Endothelial cell of umbilical vein (primary cell): ENCODE results near the gene CAMTA1. TPM values are rescaled to one million over a fixed set of nuclear protein-coding genes. Genes with fewer than 3 reads are reported as not detected.

ENCODE experiments used
- BruUV-seq: library from RNA; stranded (reverse); fragments of 400-500 nt; replicated peaks from 2 replicates; lab custom pipeline; 2021; lab: Mats Ljungman, UMichigan
- CTCF ChIA-PET: fragments of 300-600, 350-600 bp; sonication (Branson Sonifier 250); formaldehyde crosslinking; loops from one replicate; lab custom pipeline; 2021; ENCODE audit warnings: antibody characterized with exemption, inconsistent platforms; lab: Charles Lee
- POLR2A ChIA-PET: fragments of 300-600, 350-600 bp; sonication (Branson Sonifier 250); formaldehyde crosslinking; loops from one replicate; lab custom pipeline; 2021; ENCODE audit warnings: antibody characterized with exemption, inconsistent platforms; lab: Charles Lee
- DNase-seq: peaks from one replicate; pipeline ENCODE4 v3.0.0-alpha.2; 2011; ENCODE audit warnings: low read depth, low spot score
- FAIRE-seq: peaks from 2 replicates; lab custom pipeline; 2011; peaks lifted over from hg19 to GRCh38; lab: Jason Lieb, UNC
- H2AFZ ChIP-seq: 2 replicates; pipeline ENCODE4 v1.6.0; 2012; ENCODE audit warnings: low read depth, low read length, control low read depth, inconsistent platforms
- H3K27ac ChIP-seq: 2 replicates; pipeline ENCODE4 v1.5.1; 2011; ENCODE audit warnings: low read depth, mild to moderate bottlenecking, control low read depth, low read length, moderate library complexity; ENCODE audit not compliant: insufficient read depth
- H3K27me3 ChIP-seq, 2 experiments: 2 replicates each; pipeline versions ENCODE4 v1.6.0 to v1.6.1; 2011; ENCODE audit warnings: low read length in 2 of 2, mixed read lengths in 1 of 2; ENCODE audit not compliant: control insufficient read depth in 2 of 2, insufficient read depth in 2 of 2
- H3K36me3 ChIP-seq, 2 experiments: 2 replicates in 1 of 2; 3 replicates in 1 of 2; pipeline ENCODE4 v1.5.1; 2011; ENCODE audit warnings: low read length in 2 of 2, mild to moderate bottlenecking in 1 of 2, moderate library complexity in 1 of 2; ENCODE audit not compliant: control insufficient read depth in 2 of 2, insufficient read depth in 2 of 2; ENCODE audit errors: extremely low read depth in 1 of 2
- H3K4me1 ChIP-seq: 3 replicates; pipeline ENCODE4 v1.5.1; 2011; ENCODE audit warnings: mild to moderate bottlenecking, low read length; ENCODE audit not compliant: control insufficient read depth, insufficient read depth; ENCODE audit errors: extremely low read depth
- H3K4me2 ChIP-seq: 2 replicates; pipeline ENCODE4 v1.6.1; 2011; ENCODE audit warnings: low read length, control low read depth, mixed read lengths; ENCODE audit not compliant: insufficient read depth
- H3K4me3 ChIP-seq, 3 experiments: fragments of 200-600 bp in 1 of 3; sonication (generic), shearing (Covaris generic) in 1 of 3; replicated peaks in 1 of 3; 2 replicates each; pipeline ENCODE4 v1.5.1; 2011 to 2016; ENCODE audit warnings: control low read depth in 3 of 3, low read length in 3 of 3, mild to moderate bottlenecking in 2 of 3, inconsistent platforms in 1 of 3, low read depth in 1 of 3, moderate library complexity in 1 of 3; ENCODE audit not compliant: insufficient read depth in 1 of 3
- H3K79me2 ChIP-seq: 2 replicates; pipeline ENCODE4 v1.6.0; 2012; ENCODE audit warnings: low read length, inconsistent platforms; ENCODE audit not compliant: control insufficient read depth, insufficient read depth
- H3K9ac ChIP-seq: replicated peaks from 2 replicates; pipeline ENCODE3; 2011; ENCODE audit warnings: low read length, control low read depth; ENCODE audit not compliant: insufficient read depth; ENCODE audit errors: extremely low read depth
- H3K9me1 ChIP-seq: replicated peaks from 3 replicates; pipeline ENCODE4 v1.6.0; 2011; ENCODE audit warnings: mild to moderate bottlenecking, low read length; ENCODE audit not compliant: control insufficient read depth, insufficient read depth; ENCODE audit errors: extremely low read depth
- H3K9me3 ChIP-seq: replicated peaks from 2 replicates; pipeline ENCODE4 v1.5.1; 2012; ENCODE audit warnings: low read length, inconsistent platforms; ENCODE audit not compliant: control insufficient read depth, insufficient read depth
- H4K20me1 ChIP-seq: replicated peaks from 2 replicates; pipeline ENCODE3; 2011; ENCODE audit warnings: mild to moderate bottlenecking, low read length; ENCODE audit not compliant: control insufficient read depth, insufficient read depth; ENCODE audit errors: extremely low read depth
- CTCF ChIP-seq, 2 donors: IDR thresholded peaks; 1 replicate in 1 of 2; 2 replicates in 1 of 2; pipeline ENCODE4 v1.5.1; 2011; ENCODE audit warnings: low read length in 2 of 2, mild to moderate bottlenecking in 2 of 2, moderate library complexity in 2 of 2, control low read depth in 1 of 2, inconsistent platforms in 1 of 2, low read depth in 1 of 2; ENCODE audit not compliant: insufficient read depth in 1 of 2; ENCODE audit errors: extremely low read depth in 1 of 2
- EZH2 ChIP-seq: IDR thresholded peaks from 2 replicates; pipeline ENCODE4 v1.6.1; 2012; ENCODE audit warnings: borderline replicate concordance, low read depth, mild to moderate bottlenecking, moderate library complexity, low read length, inconsistent platforms; ENCODE audit not compliant: severe bottlenecking
- FOS ChIP-seq: IDR thresholded peaks from 2 replicates; pipeline ENCODE4 v1.6.1; 2011; ENCODE audit warnings: mild to moderate bottlenecking, low read length, moderate library complexity, borderline replicate concordance; ENCODE audit not compliant: insufficient read depth
- GATA2 ChIP-seq: IDR thresholded peaks from 2 replicates; pipeline ENCODE4 v1.7.0; 2011; ENCODE audit warnings: low read depth, mild to moderate bottlenecking, moderate library complexity, mixed read lengths, low read length; ENCODE audit not compliant: insufficient read length, insufficient read depth
- JUN ChIP-seq: IDR thresholded peaks from 2 replicates; pipeline ENCODE4 v1.6.1; 2011; ENCODE audit warnings: borderline replicate concordance, low read depth; ENCODE audit not compliant: insufficient read length, insufficient read depth
- MAX ChIP-seq: IDR thresholded peaks from 2 replicates; pipeline ENCODE4 v1.6.1; 2011; ENCODE audit not compliant: insufficient read depth, insufficient read length
- MYC ChIP-seq: IDR thresholded peaks from one replicate; pipeline ENCODE4 v1.6.1; 2011; ENCODE audit warnings: mild to moderate bottlenecking, low read depth, low read length
- POLR2A ChIP-seq: IDR thresholded peaks from 2 replicates; pipeline ENCODE4 v1.6.1; 2012; ENCODE audit warnings: low read depth, mild to moderate bottlenecking, control low read depth, low read length
- POLR2AphosphoS5 ChIP-seq: IDR thresholded peaks from 2 replicates; pipeline ENCODE4 v1.6.1; 2012; ENCODE audit warnings: low read depth, mild to moderate bottlenecking, control low read depth, low read length, moderate library complexity; ENCODE audit not compliant: insufficient read depth
- dilution Hi-C: fragments of 300-500 bp; cut with MboI; formaldehyde crosslinking; loops from one replicate; pipeline ENCODE4 v1.15.0; 2019; ENCODE audit warnings: low sequenced_read_pairs; ENCODE audit not compliant: extremely low pct_ligation_motif_present
- intact Hi-C: fragments of 100-400 bp; cut with micrococcal nuclease; formaldehyde crosslinking; loops from one replicate; pipeline ENCODE4 v1.10.0; 2022
- polyA plus RNA-seq, 4 experiments: library from polyadenylated mRNA; depleted of rRNA in 3 of 4; stranded (reverse) in 3 of 4; unstranded in 1 of 4; fragments of >200 nt; gene quantifications; 2 replicates each; pipeline versions ENCODE4 v1.2.1 to v1.2.3, GENCODE V29; 2011 to 2012; ENCODE audit warnings: missing spikeins in 1 of 4
- total RNA-seq: library from RNA; stranded (reverse); gene quantifications from 2 replicates; pipeline ENCODE4 v1.2.3, GENCODE V29; 2021

Gene CAMTA1
- total and polyA plus RNA-seq, 2 donors (not counting 3 experiments of a cell fraction or from before 2014, with no cell fraction given) = 50.8 to 92.7 TPM

DNA sequence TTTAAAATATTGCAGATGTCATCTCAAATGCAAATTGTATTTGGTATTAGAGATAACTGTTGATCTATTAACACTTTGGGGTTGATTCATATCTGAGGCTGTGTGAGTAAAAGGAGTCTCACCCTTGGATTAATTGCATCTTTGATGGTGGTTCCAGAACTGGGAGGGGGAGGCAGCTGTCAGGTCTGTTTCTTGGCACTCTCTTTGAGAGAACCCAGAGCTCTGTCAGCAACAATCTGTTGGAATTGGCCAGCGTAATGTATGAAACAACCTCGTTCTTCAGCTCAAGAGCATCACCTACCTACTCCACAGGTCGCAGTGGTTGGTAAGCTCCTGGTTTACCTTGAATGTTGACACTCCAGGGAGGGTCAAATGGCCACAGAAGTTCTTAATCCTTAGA lies 424.1 kb downstream of the CAMTA1 start:
- H3K9me3 ChIP-seq = no peaks in the 10 kb centered on the region
- no peaks in the 10 kb centered on the region for H3K9me1 ChIP-seq
- H3K27me3 ChIP-seq = no peaks in the 10 kb centered on the region
- H3K4me1 ChIP-seq = no peaks in the 10 kb centered on the region
- no peak overlapping the region for H3K4me2 ChIP-seq
- H3K27ac ChIP-seq = no peak overlapping the region
- no peaks in the 10 kb centered on the region for H3K36me3 ChIP-seq
- H3K9ac ChIP-seq = no peak overlapping the region
- no TSS peak for BruUV-seq
- ChIA-PET POLR2A (no interaction called here), CTCF (interaction anchor here (1.6 to 2.6 kb wide), 4 partner anchors 167 to 490 kb away, joined by 3 to 58 read pairs (median 22); no protein-coding TSS in a partner anchor)
- H3K4me3 ChIP-seq = no peak overlapping the region
- dilution Hi-C loops = no loop called here
- no peak overlapping the region for H2AFZ ChIP-seq
- H4K20me1 ChIP-seq = no peaks in the 10 kb centered on the region
- FAIRE-seq (no peak), DNase-seq (no peak)
- intact Hi-C loops = no loop called here
- no peaks in the 10 kb centered on the region for H3K79me2 ChIP-seq
- TF ChIP-seq FOS (no peak), POLR2AphosphoS5 (no peak), MYC (no peak), POLR2A (no peak), JUN (no peak), MAX (no peak), EZH2 (no peak), CTCF (IDR thresholded peaks at IDR 0.05; ENCODE audit: extremely low read depth in 1 of 2, insufficient read depth in 1 of 2, low read depth in 1 of 2, low read length in 2 of 2) (no peak), GATA2 (no peak)
